ENCODE data around the gene CYP2A6. TPM values are rescaled to one million over a fixed set of nuclear protein-coding genes. Genes with fewer than 3 reads are reported as not detected.

Gene CYP2A6
- total RNA-seq, 2 experiments from 2014 or later, result not detected

DNA sequence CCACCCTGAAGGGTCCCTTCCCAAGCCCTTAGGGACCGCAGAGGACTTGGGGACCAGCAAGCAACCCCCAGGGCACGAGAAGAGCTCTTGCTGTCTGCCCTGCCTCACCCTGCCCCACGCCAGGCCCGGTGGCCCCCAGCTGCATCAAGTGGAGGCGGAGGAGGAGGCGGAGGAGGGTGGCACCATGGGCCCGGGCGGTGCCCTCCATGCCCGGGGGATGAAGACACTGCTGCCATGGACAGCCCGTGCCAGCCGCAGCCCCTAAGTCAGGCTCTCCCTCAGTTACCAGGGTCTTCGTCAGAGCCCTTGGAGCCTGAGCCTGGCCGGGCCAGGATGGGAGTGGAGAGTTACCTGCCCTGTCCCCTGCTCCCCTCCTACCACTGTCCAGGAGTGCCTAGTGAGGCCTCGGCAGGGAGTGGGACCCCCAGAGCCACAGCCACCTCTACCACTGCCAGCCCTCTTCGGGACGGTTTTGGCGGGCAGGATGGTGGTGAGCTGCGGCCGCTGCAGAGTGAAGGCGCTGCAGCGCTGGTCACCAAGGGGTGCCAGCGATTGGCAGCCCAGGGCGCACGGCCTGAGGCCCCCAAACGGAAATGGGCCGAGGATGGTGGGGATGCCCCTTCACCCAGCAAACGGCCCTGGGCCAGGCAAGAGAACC lies 49.8 kb downstream of the CYP2A6 start:
- Mint-ChIP-seq H3K27ac (peak overlapping the region; percentile 92), H3K4me3 (peak overlapping the region; percentile 96), H3K36me3 (ENCODE audit: low read depth) (peaks cover 49% of the 10 kb centered on the region), H3K9me3 (no peaks in the 10 kb centered on the region), H3K4me1 (ENCODE audit: low read depth) (peaks cover 65% of the 10 kb centered on the region), H3K27me3 (no peaks in the 10 kb centered on the region)
- peaks cover 26% of the 10 kb centered on the region for H3K36me3 ChIP-seq (ENCODE audit: insufficient read depth, low read length)
- H3K4me3 ChIP-seq (ENCODE audit: low read length), result peak overlapping the region; percentile 96
- H3K27me3 ChIP-seq (ENCODE audit: control insufficient read depth in 1 of 2, insufficient read depth in 2 of 2, low read length in 2 of 2), result no peaks in the 10 kb centered on the region
- ATAC-seq (ENCODE audit: poor library complexity) (no peak), DNase-seq (peak in 1 of 14 experiments; percentile 49)
- ChIA-PET CTCF (interaction anchor here (1.5 kb wide), 1 partner anchor 19 kb away, joined by 4 read pairs; no protein-coding TSS in a partner anchor), POLR2A (interaction anchor here (0.6 to 6.9 kb wide), 3 partner anchors 23 to 50 kb away, joined by 3 to 198 read pairs (median 11); partner anchors contain the start of genes ACTMAP, MIA, RAB4B and SNRPA)
- peaks cover 68% of the 10 kb centered on the region for H3K4me1 ChIP-seq (ENCODE audit: insufficient read depth, low read length)
- peak overlapping the region; percentile 71 to 78 for H3K27ac ChIP-seq (ENCODE audit: low read depth in 1 of 2, low read length in 2 of 2)
- H3K9me3 ChIP-seq (ENCODE audit: control insufficient read depth in 1 of 2, insufficient read depth in 1 of 2, low read length in 2 of 2), result no peaks in the 10 kb centered on the region
- TF ChIP-seq, protein P1, sequence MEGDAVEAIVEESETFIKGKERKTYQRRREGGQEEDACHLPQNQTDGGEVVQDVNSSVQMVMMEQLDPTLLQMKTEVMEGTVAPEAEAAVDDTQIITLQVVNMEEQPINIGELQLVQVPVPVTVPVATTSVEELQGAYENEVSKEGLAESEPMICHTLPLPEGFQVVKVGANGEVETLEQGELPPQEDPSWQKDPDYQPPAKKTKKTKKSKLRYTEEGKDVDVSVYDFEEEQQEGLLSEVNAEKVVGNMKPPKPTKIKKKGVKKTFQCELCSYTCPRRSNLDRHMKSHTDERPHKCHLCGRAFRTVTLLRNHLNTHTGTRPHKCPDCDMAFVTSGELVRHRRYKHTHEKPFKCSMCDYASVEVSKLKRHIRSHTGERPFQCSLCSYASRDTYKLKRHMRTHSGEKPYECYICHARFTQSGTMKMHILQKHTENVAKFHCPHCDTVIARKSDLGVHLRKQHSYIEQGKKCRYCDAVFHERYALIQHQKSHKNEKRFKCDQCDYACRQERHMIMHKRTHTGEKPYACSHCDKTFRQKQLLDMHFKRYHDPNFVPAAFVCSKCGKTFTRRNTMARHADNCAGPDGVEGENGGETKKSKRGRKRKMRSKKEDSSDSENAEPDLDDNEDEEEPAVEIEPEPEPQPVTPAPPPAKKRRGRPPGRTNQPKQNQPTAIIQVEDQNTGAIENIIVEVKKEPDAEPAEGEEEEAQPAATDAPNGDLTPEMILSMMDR (IDR thresholded peaks at IDR 0.05), result no peak
- intact Hi-C loops (cut with DNase I, micrococcal nuclease), result loop anchor here (5.0 kb wide), 2 partner anchors 138 to 188 kb away; no protein-coding TSS in a partner anchor

DNA sequence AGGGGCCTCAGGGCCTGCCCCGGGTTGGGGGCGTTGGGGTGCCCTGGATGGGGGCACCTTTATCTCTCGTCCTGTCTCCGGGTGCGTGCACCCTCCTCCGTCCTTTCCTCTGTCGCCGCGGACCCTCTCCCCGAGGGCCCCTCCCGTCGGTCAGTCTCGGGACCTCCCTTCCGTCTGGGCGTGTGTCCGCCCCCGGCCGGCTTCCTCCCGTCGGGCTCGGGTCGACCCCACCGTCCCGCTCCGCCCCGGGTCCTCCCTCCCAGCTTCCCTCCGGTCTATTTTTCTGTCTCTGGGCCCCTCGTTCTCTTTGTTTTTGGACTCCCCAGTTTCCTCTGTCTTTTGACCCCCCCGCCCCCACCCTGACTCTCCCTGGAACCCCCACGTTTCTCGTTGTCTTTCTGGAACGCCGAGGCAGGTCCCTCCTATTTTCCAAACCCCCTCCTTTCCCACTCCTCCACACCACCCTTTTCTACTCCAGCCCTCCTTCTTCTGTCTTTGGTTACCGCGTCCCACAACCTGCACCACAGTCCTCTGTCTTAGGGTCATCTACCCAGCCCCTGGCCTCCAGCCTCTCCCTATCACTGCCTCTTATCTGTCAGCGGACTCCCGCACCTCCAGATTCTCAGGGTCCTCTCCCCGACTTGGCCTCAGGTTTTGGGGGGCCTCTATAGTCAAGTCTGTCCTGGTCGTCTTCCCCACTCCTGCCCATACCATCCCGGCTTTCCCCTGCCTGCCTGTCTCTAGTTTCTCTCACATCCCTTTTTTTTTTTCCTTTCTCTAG lies 50.5 kb downstream of the CYP2A6 start:
- Mint-ChIP-seq H3K4me1 (ENCODE audit: low read depth) (peaks cover 58% of the 10 kb centered on the region), H3K9me3 (no peaks in the 10 kb centered on the region), H3K4me3 (peak overlapping the region; percentile 96), H3K27ac (peak overlapping the region; percentile 92), H3K27me3 (no peaks in the 10 kb centered on the region), H3K36me3 (ENCODE audit: low read depth) (peaks cover 47% of the 10 kb centered on the region)
- TF ChIP-seq, protein P1 (IDR thresholded peaks at IDR 0.05), result no peak
- H3K36me3 ChIP-seq (ENCODE audit: insufficient read depth, low read length), result peaks cover 20% of the 10 kb centered on the region
- POLR2A ChIA-PET, result interaction anchor here (0.6 to 6.9 kb wide), 12 partner anchors 8 to 464 kb away, joined by 3 to 198 read pairs (median 8); partner anchors contain the start of genes ACTMAP, BLVRB, COQ8B and HNRNPUL1
- peak overlapping the region; percentile 96 for H3K4me3 ChIP-seq (ENCODE audit: low read length)
- no peaks in the 10 kb centered on the region for H3K27me3 ChIP-seq (ENCODE audit: control insufficient read depth in 1 of 2, insufficient read depth in 2 of 2, low read length in 2 of 2)
- H3K9me3 ChIP-seq (ENCODE audit: control insufficient read depth in 1 of 2, insufficient read depth in 1 of 2, low read length in 2 of 2), result no peaks in the 10 kb centered on the region
- DNase-seq (peak in 4 of 14 experiments; percentile 21 to 39 (median 33)), ATAC-seq (ENCODE audit: poor library complexity) (no peak)
- CTCF ChIA-PET, result interaction anchor here (1.5 to 1.8 kb wide), 3 partner anchors 20 to 137 kb away, joined by 4 to 7 read pairs (median 7); no protein-coding TSS in a partner anchor
- intact Hi-C loops (cut with DNase I, micrococcal nuclease), result loop anchor here (1.0 to 5.0 kb wide), 4 partner anchors 49 to 187 kb away; partner anchors contain the start of genes ACTMAP (in 1 of the 2), COQ8B (in 1 of the 2) and ITPKC (in 1 of the 2)
- H3K4me1 ChIP-seq (ENCODE audit: insufficient read depth, low read length), result peaks cover 61% of the 10 kb centered on the region
- peak overlapping the region; percentile 71 to 78 for H3K27ac ChIP-seq (ENCODE audit: low read depth in 1 of 2, low read length in 2 of 2)

Data from CD4-positive, alpha-beta T cell (primary cell).